ENCODE data around the gene SPG7. TPM values are rescaled to one million over a fixed set of nuclear protein-coding genes. Genes with fewer than 3 reads are reported as not detected.

The SPG7 gene
- total RNA-seq, 4 donors from 2014 or later = 58.8 to 94.3 (median 83.3) TPM

DNA sequence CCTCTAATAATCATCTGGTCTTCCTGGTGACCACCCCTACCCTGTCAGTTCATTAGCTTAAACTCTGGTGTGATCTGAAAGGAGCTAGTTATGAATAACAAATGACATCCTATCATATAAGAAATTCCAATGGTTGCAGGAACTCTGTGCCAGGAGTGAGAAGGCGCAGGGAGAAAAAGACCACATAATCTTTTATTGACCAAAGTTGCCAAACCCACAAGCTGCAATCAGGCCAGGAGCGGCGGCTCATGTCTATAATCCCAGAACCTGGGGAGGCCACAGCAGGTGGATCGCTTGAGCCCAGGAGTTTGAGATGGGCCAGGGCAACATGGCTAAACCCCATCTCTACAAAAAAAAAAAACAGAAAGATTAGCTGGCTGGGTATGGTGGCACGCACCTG, 41.3 kb upstream of the SPG7 start:
- Histone ChIP-seq H3K4me3 (no peak overlapping the region), H3K27ac (replicated peaks in 1 of 4) (no peak overlapping the region), H3K4me1 (peaks cover 28 to 61% (median 54%) of the 10 kb centered on the region in 4 donors), H3K36me3 (peaks cover 0 to 2% (median 0%) of the 10 kb centered on the region in 4 donors), H3K9me3 (no peaks in the 10 kb centered on the region), H3K27me3 (no peaks in the 10 kb centered on the region)
- WGBS = 91% methylated on average over 5 of the region's 5 CpGs
- intact Hi-C loops (cut with DNase I) = no loop called here
- TF ChIP-seq, protein P1, sequence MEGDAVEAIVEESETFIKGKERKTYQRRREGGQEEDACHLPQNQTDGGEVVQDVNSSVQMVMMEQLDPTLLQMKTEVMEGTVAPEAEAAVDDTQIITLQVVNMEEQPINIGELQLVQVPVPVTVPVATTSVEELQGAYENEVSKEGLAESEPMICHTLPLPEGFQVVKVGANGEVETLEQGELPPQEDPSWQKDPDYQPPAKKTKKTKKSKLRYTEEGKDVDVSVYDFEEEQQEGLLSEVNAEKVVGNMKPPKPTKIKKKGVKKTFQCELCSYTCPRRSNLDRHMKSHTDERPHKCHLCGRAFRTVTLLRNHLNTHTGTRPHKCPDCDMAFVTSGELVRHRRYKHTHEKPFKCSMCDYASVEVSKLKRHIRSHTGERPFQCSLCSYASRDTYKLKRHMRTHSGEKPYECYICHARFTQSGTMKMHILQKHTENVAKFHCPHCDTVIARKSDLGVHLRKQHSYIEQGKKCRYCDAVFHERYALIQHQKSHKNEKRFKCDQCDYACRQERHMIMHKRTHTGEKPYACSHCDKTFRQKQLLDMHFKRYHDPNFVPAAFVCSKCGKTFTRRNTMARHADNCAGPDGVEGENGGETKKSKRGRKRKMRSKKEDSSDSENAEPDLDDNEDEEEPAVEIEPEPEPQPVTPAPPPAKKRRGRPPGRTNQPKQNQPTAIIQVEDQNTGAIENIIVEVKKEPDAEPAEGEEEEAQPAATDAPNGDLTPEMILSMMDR (IDR thresholded peaks at IDR 0.05) = no peak
- DNase-seq (ENCODE audit: extremely low spot score) = no peak

DNA sequence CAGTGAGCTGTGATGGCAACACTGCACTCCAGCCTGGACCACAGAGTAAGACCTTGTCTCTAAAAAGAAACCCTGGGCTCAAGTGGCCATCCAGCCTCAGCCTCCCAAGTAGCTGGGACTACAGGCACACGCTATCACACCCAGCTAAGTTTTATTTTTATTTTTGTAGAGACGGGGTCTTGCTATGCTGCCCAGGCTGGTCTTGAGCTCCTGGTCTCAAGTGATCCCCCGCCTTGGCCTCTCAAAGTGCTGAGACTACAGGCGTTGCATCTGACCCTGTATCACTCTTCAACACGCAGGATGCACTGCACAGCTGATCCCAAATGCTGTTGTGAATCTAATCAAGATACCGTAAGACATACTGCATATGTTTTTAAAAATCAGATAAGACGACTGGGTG, 40.8 kb upstream of the SPG7 start:
- Histone ChIP-seq H3K4me1 (peaks cover 30 to 65% (median 59%) of the 10 kb centered on the region in 4 donors), H3K36me3 (peaks cover 0 to 2% (median 0%) of the 10 kb centered on the region in 4 donors), H3K4me3 (no peak overlapping the region), H3K27ac (replicated peaks in 1 of 4) (no peak overlapping the region), H3K9me3 (no peaks in the 10 kb centered on the region), H3K27me3 (no peaks in the 10 kb centered on the region)
- intact Hi-C loops (cut with DNase I) = no loop called here
- 95% methylated on average over 7 of the region's 7 CpGs for WGBS
- DNase-seq (ENCODE audit: extremely low spot score) = no peak
- TF ChIP-seq POLR2A (IDR thresholded peaks at IDR 0.05; ENCODE audit: low read depth) = no peak
- no peak for TF ChIP-seq EP300 (IDR thresholded peaks at IDR 0.05)
- no peak for TF ChIP-seq POLR2AphosphoS5 (IDR thresholded peaks at IDR 0.05)
- TF ChIP-seq, protein P1 (IDR thresholded peaks at IDR 0.05) = no peak

DNA sequence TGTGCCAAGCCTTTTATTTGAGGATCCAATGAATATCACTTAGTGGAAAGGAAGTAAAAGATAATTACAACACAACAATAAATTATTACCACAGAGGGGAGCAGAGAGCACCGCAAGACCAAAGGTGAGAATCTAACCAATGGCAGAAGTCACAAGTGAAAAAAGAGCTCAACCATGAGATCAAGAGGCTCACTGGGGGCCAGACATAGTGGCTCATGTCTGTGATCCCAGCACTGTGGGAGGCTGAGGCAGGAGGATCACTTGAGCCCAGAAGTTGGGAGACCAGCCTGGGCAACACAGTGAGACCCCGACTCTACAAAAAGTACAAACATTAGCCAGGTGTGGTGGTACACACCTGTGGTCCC, 35.5 kb upstream of the SPG7 start:
- Histone ChIP-seq H3K36me3 (peaks cover 0 to 2% (median 0%) of the 10 kb centered on the region in 4 donors), H3K27ac (replicated peaks in 1 of 4) (no peak overlapping the region), H3K4me1 (peaks cover 61 to 90% (median 85%) of the 10 kb centered on the region in 4 donors), H3K4me3 (no peak overlapping the region), H3K9me3 (no peaks in the 10 kb centered on the region), H3K27me3 (no peaks in the 10 kb centered on the region)
- TF ChIP-seq POLR2AphosphoS5 (IDR thresholded peaks at IDR 0.05) = no peak
- no peak for TF ChIP-seq EP300 (IDR thresholded peaks at IDR 0.05)
- 93% methylated on average over 2 of the region's 2 CpGs for WGBS
- intact Hi-C loops (cut with DNase I) = no loop called here
- no peak for DNase-seq (ENCODE audit: extremely low spot score)

- no peaks in the 10 kb centered on the region for H3K9me3 ChIP-seq
- H3K27me3 ChIP-seq = no peaks in the 10 kb centered on the region
- no peak overlapping the region for H3K4me3 ChIP-seq
- intact Hi-C loops (cut with DNase I) = no loop called here
- WGBS = 87% methylated on average over 7 of the region's 7 CpGs
- no peak for DNase-seq (ENCODE audit: extremely low spot score)
- H3K4me1 ChIP-seq = peaks cover 62 to 90% (median 86%) of the 10 kb centered on the region in 4 donors
- no peak overlapping the region for H3K27ac ChIP-seq (replicated peaks in 1 of 4)
- TF ChIP-seq POLR2AphosphoS5 (IDR thresholded peaks at IDR 0.05) = no peak
- TF ChIP-seq, protein P1 (IDR thresholded peaks at IDR 0.05) = no peak
- peaks cover 0 to 2% (median 0%) of the 10 kb centered on the region in 4 donors for H3K36me3 ChIP-seq
Measured at GRCh38 chr16:89473136-89473712, 35.0 kb upstream of the SPG7 start.

DNA sequence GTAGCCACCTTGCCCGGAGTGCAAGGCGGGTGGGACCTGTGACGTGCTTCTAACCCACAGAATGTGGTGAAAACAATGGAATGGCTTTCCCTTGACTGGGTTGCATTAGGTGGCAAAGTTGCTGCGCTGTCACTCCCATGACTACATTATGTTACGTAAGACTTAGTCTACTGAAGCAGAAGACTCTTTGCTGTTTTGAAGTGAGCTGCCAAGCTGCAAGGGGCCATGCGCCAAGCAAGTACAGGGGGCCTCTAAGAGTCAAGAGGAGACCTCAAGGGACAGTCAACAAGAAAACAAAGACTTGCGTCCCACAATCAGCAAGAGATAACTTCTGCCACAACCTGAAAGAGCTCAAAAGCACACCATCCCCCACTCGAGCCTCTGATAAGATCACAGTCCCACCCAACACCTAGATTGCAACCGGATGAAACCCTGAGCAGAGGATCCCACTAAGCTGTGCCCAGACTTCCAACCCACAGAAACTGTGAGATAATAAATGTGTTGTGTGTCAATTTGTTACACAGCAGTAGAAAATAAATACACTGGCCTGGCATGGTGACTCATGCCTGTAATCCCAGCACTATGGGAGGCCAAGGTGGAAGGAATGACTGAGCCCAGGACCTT, 34.3 kb upstream of the SPG7 start:
- intact Hi-C loops (cut with DNase I) = no loop called here
- peaks cover 64 to 90% (median 86%) of the 10 kb centered on the region in 4 donors for H3K4me1 ChIP-seq
- WGBS = 82% methylated on average over 9 of the region's 9 CpGs
- no peak for DNase-seq (ENCODE audit: extremely low spot score)
- peaks cover 0 to 2% (median 0%) of the 10 kb centered on the region in 4 donors for H3K36me3 ChIP-seq
- H3K27ac ChIP-seq (replicated peaks in 1 of 4) = no peak overlapping the region
- no peaks in the 10 kb centered on the region for H3K9me3 ChIP-seq
- TF ChIP-seq POLR2AphosphoS5 (IDR thresholded peaks at IDR 0.05) (no peak), POLR2A (IDR thresholded peaks at IDR 0.05; ENCODE audit: low read depth) (no peak), EP300 (IDR thresholded peaks at IDR 0.05) (no peak)
- no peaks in the 10 kb centered on the region for H3K27me3 ChIP-seq
- no peak overlapping the region for H3K4me3 ChIP-seq
